Hematopoietic multipotent progenitor cell treated with erythropoietin and hydrocortisone succinate and interleukin-3 and kit ligand, for 6 days (in vitro differentiated cells): ENCODE measurements around the gene ZSWIM4.
A peak's percentile ranks its signal among the peaks of the same experiment; 100 is the strongest.

Experiments
- DNase-seq: peaks from one replicate; pipeline ENCODE4 v3.0.0-alpha.2; 2015

ZSWIM4 gene

GRCh38 chr19:13838435-13839129, 43.3 kb downstream of the ZSWIM4 start:
- no peak for DNase-seq

- DNase-seq: peak; percentile 93
Measured at GRCh38 chr19:13839130-13839937, 44.1 kb downstream of the ZSWIM4 start.

- no peak for DNase-seq
Measured at GRCh38 chr19:13839938-13840304, 44.7 kb downstream of the ZSWIM4 start.

- peak; percentile 83 for DNase-seq
Measured at GRCh38 chr19:13840305-13841085, 45.3 kb downstream of the ZSWIM4 start.

- DNase-seq: peak; percentile 72
Measured at GRCh38 chr19:13841086-13841961, 46.1 kb downstream of the ZSWIM4 start.

- DNase-seq: peak; percentile 46
Measured at GRCh38 chr19:13841962-13842290, 46.7 kb downstream of the ZSWIM4 start.

GRCh38 chr19:13842291-13843103, 47.3 kb downstream of the ZSWIM4 start:
- peak; percentile 83 for DNase-seq

- DNase-seq: peak; percentile 70
Measured at GRCh38 chr19:13843104-13843921, 48.1 kb downstream of the ZSWIM4 start.

GRCh38 chr19:13844130-13844631, 48.9 kb downstream of the ZSWIM4 start:
- no peak for DNase-seq

- DNase-seq: peak; percentile 95
Measured at GRCh38 chr19:13846557-13847406, 51.5 kb downstream of the ZSWIM4 start.

- peak; percentile 92 for DNase-seq
Measured at GRCh38 chr19:13847407-13848339, 52.4 kb downstream of the ZSWIM4 start.

- no peak for DNase-seq
Measured at GRCh38 chr19:13848340-13848677, 53.1 kb downstream of the ZSWIM4 start.

GRCh38 chr19:13848798-13849676, 53.8 kb downstream of the ZSWIM4 start:
- DNase-seq: no peak

GRCh38 chr19:13849991-13850909, 55.0 kb downstream of the ZSWIM4 start:
- DNase-seq: peak; percentile 89

GRCh38 chr19:13850910-13851733, 55.9 kb downstream of the ZSWIM4 start:
- DNase-seq: peak; percentile 77
